HepG2 (cell line): ENCODE measurements around the gene INSR.

Source experiments
- EZH2 ChIP-seq: conservative IDR thresholded peaks from 2 replicates; pipeline ENCODE4 v1.6.1; 2012; ENCODE audit warnings: mild to moderate bottlenecking, low read depth, low read length, moderate library complexity
- GATAD2A ChIP-seq: IDR thresholded peaks from 2 replicates; pipeline ENCODE4 v1.6.1; 2016
- GTF2F1 ChIP-seq: fragments of 150-350 bp; IDR thresholded peaks from 2 replicates; pipeline ENCODE4 v1.6.1; 2014; ENCODE audit warnings: low read length
- SP1 ChIP-seq, 2 experiments: fragments of 450-650 bp in 1 of 2; sonication (generic) in 1 of 2; formaldehyde crosslinking in 1 of 2; IDR thresholded peaks; 2 replicates each; pipeline versions ENCODE4 v1.4.0 to v1.6.1; 2016 to 2020; ENCODE audit warnings: missing genetic modification reagents in 1 of 2
- TARDBP ChIP-seq: sonication (generic); formaldehyde crosslinking; IDR thresholded peaks from 2 replicates; pipeline ENCODE4 v1.8.0; 2022; ENCODE audit warnings: mild to moderate bottlenecking, missing genetic modification reagents
- ZNF766 ChIP-seq: sonication (generic); formaldehyde crosslinking; IDR thresholded peaks from 2 replicates; pipeline ENCODE4 v1.5.0; 2020; ENCODE audit warnings: missing genetic modification reagents, borderline replicate concordance
- TF ChIP-seq, protein P1 (sequence below), 2 experiments: IDR thresholded peaks; 2 replicates each; pipeline ENCODE4 v1.6.1; 2011 to 2012; ENCODE audit warnings: low read length in 2 of 2, borderline replicate concordance in 1 of 2, low read depth in 1 of 2, mild to moderate bottlenecking in 1 of 2, moderate library complexity in 1 of 2
- TF ChIP-seq, protein P2 (sequence below): sonication (generic); formaldehyde crosslinking; IDR thresholded peaks from 2 replicates; pipeline ENCODE4 v1.8.1; 2023; ENCODE audit warnings: mild to moderate bottlenecking, missing genetic modification reagents

DNA sequence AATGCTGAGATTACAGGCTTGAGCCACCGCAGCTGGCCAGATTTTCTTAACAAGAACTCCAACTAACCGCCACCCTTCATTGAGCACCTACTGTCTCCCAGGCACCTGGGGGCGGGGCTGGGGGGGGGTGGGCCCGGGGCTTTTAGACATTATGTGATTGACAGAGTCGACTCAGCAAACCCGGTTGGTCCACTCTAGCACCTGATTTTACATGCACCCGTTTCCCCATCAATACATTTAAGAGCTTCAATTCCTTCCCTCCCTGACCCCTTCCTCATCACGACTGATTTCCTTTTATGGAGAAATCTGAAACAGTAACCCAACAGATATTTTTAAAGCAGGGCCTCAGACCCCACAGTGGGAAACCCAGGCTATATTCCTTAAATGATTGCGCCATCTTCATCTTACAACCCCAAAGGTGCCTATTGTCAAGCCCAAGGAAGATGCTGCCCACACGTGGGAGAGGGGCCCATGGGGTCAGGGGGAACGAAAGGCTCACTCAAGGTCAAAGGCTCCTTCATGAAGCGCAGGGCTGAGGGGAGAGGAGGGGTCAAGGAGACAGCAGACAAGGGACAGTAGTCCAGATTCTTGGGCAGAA lies 1.8 kb downstream of the INSR start:
- TF ChIP-seq, protein P1, sequence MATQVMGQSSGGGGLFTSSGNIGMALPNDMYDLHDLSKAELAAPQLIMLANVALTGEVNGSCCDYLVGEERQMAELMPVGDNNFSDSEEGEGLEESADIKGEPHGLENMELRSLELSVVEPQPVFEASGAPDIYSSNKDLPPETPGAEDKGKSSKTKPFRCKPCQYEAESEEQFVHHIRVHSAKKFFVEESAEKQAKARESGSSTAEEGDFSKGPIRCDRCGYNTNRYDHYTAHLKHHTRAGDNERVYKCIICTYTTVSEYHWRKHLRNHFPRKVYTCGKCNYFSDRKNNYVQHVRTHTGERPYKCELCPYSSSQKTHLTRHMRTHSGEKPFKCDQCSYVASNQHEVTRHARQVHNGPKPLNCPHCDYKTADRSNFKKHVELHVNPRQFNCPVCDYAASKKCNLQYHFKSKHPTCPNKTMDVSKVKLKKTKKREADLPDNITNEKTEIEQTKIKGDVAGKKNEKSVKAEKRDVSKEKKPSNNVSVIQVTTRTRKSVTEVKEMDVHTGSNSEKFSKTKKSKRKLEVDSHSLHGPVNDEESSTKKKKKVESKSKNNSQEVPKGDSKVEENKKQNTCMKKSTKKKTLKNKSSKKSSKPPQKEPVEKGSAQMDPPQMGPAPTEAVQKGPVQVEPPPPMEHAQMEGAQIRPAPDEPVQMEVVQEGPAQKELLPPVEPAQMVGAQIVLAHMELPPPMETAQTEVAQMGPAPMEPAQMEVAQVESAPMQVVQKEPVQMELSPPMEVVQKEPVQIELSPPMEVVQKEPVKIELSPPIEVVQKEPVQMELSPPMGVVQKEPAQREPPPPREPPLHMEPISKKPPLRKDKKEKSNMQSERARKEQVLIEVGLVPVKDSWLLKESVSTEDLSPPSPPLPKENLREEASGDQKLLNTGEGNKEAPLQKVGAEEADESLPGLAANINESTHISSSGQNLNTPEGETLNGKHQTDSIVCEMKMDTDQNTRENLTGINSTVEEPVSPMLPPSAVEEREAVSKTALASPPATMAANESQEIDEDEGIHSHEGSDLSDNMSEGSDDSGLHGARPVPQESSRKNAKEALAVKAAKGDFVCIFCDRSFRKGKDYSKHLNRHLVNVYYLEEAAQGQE (IDR thresholded peaks at IDR 0.05; ENCODE audit: borderline replicate concordance in 1 of 2, low read depth in 1 of 2, low read length in 2 of 2): no peak
- TF ChIP-seq GTF2F1 (no peak), SP1 (IDR thresholded peaks at IDR 0.05) (no peak), SP1 (CRISPR knock-in tag; IDR thresholded peaks at IDR 0.05) (no peak), ZNF766 (CRISPR knock-in tag) (no peak), EZH2 (no peak), TARDBP (CRISPR knock-in tag) (no peak), GATAD2A (CRISPR knock-in tag) (no peak)
- TF ChIP-seq, protein P2, sequence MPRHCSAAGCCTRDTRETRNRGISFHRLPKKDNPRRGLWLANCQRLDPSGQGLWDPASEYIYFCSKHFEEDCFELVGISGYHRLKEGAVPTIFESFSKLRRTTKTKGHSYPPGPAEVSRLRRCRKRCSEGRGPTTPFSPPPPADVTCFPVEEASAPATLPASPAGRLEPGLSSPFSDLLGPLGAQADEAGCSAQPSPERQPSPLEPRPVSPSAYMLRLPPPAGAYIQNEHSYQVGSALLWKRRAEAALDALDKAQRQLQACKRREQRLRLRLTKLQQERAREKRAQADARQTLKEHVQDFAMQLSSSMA (CRISPR knock-in tag): no peak
